Measurements from ENCODE around the gene ATXN10.

ATXN10 gene

GRCh38 chr22:45686004-45686403 lies 14.4 kb downstream of the ATXN10 start:
- DNase-seq (ENCODE audit: insufficient read length, low spot score) = no peak
- no peak for TF ChIP-seq CTCF (IDR thresholded peaks at IDR 0.05; ENCODE audit: insufficient read depth, missing control alignments)
- no peak for FAIRE-seq

GRCh38 chr22:45686836-45687235 lies 15.2 kb downstream of the ATXN10 start:
- no peak for DNase-seq (ENCODE audit: insufficient read length, low spot score)
- no peak for FAIRE-seq
- TF ChIP-seq CTCF (IDR thresholded peaks at IDR 0.05; ENCODE audit: insufficient read depth, missing control alignments) = no peak

DNA sequence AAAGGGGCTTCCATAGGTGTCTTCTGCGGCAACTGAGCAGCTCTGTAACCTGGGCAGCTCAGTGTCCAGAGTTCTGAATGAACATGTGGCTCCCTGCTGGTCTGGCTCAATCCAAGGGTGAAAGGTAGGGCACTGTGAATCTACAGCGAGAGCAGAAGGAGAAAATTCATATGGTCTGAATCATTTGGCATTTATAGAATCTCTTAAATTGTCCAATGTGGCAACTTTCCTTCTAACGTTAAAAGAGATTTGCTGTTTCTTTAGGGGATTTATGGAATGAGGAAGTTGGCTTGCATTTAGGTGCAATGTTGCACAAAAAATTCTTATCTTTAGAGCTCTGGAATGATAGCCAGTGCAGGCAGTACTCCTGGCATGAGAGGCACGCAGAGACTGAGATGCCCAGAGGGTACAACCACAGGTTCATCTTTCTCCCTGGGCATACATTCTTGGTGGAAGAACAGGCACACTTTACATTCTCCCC lies 17.0 kb downstream of the ATXN10 start:
- DNase-seq (ENCODE audit: insufficient read length, low spot score) (no peak), FAIRE-seq (no peak)
- no peak for TF ChIP-seq CTCF (IDR thresholded peaks at IDR 0.05; ENCODE audit: insufficient read depth, missing control alignments)

DNA sequence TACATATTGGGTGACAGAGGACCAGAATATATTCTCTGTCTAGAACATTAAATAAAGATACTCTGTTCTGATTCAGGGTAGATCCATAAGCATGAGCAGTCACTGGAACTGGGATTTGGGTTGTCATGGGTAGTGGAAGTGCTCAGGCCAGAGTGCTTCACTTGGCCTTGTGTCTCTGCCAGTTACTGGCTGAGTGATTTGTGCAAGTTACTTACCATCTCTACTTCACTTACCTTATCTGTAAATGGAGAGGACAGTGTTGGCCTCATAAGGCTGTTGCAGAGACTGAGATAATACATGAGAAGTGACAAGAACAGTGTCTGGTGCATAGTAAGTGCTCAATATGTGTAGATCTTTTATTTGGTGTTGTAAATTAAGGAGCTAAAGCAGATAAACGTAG lies 17.6 kb downstream of the ATXN10 start:
- TF ChIP-seq CTCF (IDR thresholded peaks at IDR 0.05; ENCODE audit: insufficient read depth, missing control alignments) = no peak
- FAIRE-seq (no peak), DNase-seq (ENCODE audit: insufficient read length, low spot score) (no peak)

DNA sequence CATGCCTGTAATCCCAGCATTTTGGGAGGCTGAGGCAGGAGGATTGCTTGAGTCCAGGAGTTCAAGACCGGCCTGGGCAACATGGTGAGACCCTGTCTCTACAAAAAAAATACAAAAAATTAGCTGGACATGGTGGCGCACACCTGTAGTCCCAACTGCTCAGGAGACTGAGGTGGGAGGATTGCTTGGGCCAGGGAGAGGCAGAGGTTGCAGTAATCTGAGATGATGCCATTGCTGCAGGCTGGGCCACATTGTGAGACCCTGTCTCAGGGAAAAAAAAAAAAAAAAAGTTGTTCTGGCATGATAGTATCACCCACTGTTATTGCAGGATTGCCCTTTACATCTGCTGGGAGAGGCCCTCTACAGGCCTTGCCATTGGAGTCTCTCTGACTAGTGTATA lies 18.4 kb downstream of the ATXN10 start:
- FAIRE-seq = no peak
- TF ChIP-seq CTCF (IDR thresholded peaks at IDR 0.05; ENCODE audit: insufficient read depth, missing control alignments) = no peak
- DNase-seq (ENCODE audit: insufficient read length, low spot score) = no peak

DNA sequence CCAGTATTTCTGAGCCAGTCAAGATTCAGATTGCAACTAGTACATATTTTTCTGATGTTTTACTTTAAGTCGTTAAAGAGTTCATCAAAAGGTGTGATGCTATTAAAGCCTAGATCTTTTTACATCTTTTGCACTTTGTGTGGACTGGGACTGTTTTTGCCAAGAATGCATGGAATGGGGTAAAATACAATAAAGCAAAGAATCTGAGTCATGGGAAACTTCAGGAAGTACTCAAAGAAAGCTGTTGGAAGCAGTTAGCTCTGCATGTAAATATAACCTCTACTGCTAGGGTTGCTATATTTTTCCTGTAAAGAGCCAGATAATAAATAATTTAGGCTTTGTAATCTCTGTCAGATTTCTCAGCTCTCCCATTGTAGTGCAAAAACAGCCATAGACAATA lies 20.9 kb downstream of the ATXN10 start:
- no peak for DNase-seq (ENCODE audit: insufficient read length, low spot score)
- FAIRE-seq = no peak
- no peak for TF ChIP-seq CTCF (IDR thresholded peaks at IDR 0.05; ENCODE audit: insufficient read depth, missing control alignments)

DNA sequence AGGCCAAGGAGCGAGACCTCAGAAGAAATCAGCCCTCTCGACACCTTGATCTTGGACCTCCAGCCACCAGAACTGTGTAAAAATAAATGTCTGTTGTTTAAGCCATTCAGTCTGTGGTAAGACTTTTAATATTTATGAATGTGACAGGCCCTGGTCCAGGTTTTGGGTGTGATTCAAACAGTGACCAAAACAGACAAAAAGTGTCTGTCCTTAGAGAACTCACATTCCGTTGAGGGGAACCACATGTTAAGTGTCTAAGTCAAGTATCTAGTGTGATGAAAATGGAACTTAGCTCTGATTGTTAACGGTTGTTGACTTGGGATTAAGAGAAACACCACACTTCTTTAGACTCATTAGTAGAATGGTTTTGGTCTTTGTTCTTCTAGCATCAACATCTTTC lies 22.2 kb downstream of the ATXN10 start:
- FAIRE-seq = no peak
- no peak for DNase-seq (ENCODE audit: insufficient read length, low spot score)
- no peak for TF ChIP-seq CTCF (IDR thresholded peaks at IDR 0.05; ENCODE audit: insufficient read depth, missing control alignments)

Data from D721Med (cell line).